Omental fat pad (tissue), 4 donors: ENCODE results near the gene SYNE2. TPM values are rescaled to one million over a fixed set of nuclear protein-coding genes. Genes with fewer than 3 reads are reported as not detected.

Experiments
- ATAC-seq: fragments of 150-250 bp; one replicate; pipeline ENCODE4 v1.9.1; 2016; ENCODE audit warnings: mild to moderate bottlenecking, moderate library complexity; ENCODE audit not compliant: low FRiP score
- DNase-seq: peaks from one replicate; pipeline ENCODE4 v3.0.0-alpha.2; 2019; ENCODE audit warnings: low spot score
- total RNA-seq, 4 donors: library from RNA; depleted of rRNA; stranded (reverse); fragments of >200 nt; gene quantifications; one replicate each; pipeline ENCODE4 v1.1.0, GENCODE V29; 2016
- TF ChIP-seq, protein P1 (sequence below), 3 donors: fragments of 450-650 bp; IDR thresholded peaks; one replicate each; pipeline ENCODE4 v1.5.1; 2016 to 2017; ENCODE audit warnings: antibody characterized with exemption in 3 of 3, mild to moderate bottlenecking in 3 of 3, moderate library complexity in 2 of 3

SYNE2 gene
- total RNA-seq, 4 donors from 2014 or later: 162 to 274 (median 207) TPM

DNA sequence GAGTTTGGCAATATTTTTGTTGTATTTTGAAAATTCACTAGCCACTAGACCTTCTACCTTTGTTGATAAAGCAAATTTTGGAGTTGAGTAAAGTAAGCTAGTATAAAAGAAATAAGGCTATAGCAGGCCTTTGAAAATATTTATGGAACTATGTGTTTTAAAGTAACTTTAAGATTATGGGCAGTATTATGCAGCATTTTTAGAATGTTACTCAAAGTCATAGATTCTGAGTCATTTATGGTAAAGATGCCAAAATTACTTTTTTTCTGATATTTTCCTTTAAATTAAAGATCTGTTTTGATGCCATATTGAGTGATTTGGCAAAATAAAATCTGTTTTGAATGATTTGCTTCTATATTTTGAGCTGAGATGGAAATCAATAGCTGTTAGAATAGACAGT, 57.2 kb downstream of the SYNE2 start:
- TF ChIP-seq, protein P1, sequence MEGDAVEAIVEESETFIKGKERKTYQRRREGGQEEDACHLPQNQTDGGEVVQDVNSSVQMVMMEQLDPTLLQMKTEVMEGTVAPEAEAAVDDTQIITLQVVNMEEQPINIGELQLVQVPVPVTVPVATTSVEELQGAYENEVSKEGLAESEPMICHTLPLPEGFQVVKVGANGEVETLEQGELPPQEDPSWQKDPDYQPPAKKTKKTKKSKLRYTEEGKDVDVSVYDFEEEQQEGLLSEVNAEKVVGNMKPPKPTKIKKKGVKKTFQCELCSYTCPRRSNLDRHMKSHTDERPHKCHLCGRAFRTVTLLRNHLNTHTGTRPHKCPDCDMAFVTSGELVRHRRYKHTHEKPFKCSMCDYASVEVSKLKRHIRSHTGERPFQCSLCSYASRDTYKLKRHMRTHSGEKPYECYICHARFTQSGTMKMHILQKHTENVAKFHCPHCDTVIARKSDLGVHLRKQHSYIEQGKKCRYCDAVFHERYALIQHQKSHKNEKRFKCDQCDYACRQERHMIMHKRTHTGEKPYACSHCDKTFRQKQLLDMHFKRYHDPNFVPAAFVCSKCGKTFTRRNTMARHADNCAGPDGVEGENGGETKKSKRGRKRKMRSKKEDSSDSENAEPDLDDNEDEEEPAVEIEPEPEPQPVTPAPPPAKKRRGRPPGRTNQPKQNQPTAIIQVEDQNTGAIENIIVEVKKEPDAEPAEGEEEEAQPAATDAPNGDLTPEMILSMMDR (IDR thresholded peaks at IDR 0.05): no peak
- DNase-seq (no peak), ATAC-seq (no peak)

DNA sequence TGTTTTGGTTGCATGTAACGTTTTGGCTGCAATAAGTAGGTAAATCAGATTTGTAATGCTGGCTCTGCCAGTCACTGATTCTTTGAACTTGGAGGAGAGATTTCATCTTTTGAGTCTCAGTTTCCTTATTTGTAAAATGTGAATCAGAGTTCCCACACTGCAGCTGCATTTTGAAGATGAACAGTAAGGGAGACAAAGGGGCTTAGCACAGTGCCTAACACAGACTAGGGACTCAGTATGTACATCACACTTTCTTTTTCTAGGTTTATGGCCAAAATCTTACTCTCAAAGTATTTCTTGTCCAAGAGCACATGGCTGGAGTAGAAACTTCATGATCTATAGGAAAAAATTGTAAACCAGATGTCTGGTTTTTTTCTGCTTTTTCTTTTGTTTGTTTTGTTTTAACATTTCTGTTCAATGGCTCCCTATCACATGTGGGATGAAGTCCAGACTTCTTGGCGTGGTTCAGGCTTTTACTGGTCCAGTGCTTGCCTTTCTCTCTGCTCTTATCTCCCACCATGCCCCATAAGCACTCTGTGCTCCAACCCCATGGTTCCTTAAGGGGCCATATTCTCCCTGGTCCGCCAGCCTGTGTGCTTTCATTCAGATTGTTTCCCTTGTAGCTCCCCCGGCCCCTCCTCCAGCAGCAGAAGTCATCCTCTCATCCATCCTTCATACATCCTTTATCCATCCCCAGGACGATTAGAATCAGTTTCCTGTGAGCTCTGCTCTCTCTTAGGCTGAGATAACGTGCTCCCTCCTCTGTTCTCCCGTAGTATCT, 58.0 kb downstream of the SYNE2 start:
- DNase-seq: no peak
- TF ChIP-seq, protein P1 (IDR thresholded peaks at IDR 0.05): no peak

DNA sequence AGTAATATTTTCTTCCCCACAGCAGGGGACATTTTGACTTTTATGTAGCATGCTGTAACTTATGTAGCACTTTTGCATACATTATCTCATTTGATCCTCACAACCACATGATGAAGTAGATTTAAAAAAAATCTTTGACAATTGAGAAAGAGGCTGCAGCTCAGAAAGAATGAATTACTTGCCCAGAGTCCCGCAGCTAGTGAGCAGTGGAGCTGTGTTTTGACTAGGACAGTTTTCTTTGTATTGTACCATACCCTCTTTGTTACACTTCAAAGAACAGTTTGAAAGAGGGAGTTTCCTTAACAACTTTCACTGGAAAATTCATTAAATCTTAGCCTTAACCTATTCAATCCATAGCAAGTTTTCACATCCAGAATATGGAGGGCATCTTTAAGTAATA, 58.6 kb downstream of the SYNE2 start:
- TF ChIP-seq, protein P1 (IDR thresholded peaks at IDR 0.05): no peak
- DNase-seq: no peak
- no peak for ATAC-seq

More for the DNA sequence above, 58.0 kb downstream of the SYNE2 start:
- no peak for ATAC-seq

DNA sequence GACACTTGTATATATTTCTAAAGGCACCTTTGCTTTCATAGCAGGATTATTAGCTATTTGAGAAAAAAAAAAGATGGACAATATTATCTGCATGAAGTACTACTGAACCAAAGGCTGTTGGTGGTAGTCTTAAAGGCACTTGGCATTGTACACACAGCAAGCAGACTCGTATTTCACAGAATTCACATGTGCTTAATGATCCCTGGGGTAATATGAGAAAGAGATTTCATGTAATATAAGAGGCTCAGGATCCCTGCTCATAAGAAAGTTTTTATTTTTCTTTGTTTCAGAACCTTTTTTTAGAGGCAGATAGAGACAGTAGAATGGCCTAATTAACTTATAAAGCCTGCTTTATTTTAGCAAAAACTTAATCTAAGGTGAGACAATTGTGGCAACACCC, 59.5 kb downstream of the SYNE2 start:
- TF ChIP-seq, protein P1 (IDR thresholded peaks at IDR 0.05): no peak
- no peak for DNase-seq
- no peak for ATAC-seq

DNA sequence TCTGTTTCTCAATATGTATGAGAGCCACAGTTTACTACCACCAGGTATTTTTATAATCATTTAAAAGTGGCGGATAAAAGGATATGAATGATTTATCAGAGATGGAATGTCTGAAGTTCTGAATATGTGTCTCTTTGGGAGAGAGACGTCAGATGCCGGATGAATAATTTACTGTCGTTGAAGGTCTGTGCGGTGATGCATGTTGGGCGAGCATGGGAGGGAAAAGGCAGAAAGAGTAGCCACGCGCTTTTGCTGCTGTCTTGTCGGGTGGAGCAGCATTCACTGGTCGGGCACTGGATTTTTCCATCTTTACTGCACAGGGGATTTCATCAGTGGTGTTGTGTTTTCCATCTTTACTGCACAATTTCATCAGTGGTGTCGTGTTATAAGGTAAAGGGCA, 65.6 kb downstream of the SYNE2 start:
- no peak for DNase-seq

DNA sequence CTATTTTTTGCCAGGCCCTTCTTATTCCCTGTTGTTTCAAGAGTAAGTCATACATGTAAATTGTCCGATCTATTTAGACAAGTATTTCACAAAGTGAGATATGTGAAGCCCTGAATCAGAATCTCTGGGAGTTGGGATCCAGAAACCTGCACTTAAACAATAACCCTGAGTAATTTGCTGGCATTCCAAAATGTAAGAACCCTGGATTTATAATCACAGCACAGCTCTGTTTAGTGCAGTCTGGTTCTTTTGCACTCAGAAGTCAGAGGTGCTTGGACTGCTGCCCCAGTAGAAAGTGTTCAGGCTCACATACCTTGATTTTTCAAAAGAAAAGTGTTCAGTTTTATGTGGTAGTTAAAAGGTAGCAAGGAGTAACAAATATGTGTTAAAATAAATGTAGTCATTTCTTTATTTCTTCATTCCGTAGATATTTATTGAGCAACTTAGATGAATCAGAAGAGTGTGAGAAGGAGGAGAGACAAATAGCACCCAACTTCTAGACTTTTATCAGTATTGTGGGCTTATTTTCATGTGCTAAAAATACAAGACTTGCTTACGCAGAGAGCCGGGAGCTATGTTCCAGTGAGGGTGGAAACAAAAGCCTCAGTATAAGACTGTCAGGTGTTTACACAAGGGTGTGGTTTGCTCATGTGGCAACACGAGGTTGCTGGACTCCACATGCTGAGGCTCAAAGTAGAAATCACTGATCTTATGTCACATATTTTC, 70.1 kb downstream of the SYNE2 start:
- DNase-seq: no peak
- peak; percentile 88 for ATAC-seq
- TF ChIP-seq, protein P1 (IDR thresholded peaks at IDR 0.05): no peak

More for the DNA sequence above, 65.6 kb downstream of the SYNE2 start:
- no peak for ATAC-seq
- TF ChIP-seq, protein P1 (IDR thresholded peaks at IDR 0.05): no peak

DNA sequence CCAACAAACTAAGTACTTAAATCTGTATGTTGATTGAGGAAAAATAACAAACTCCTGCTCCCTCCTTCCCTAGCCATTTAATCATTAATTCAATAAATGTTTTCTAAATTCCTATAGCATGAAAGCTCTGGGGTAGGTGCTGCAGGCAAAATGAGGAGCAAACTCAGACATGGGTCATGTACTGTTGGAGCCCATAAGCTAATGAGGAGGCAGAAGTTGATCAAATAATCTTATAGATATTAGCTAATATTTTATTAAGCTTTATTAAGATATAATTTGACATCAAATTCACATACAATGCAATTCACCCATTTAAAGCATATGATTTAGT, 70.6 kb downstream of the SYNE2 start:
- ATAC-seq: no peak
- TF ChIP-seq, protein P1 (IDR thresholded peaks at IDR 0.05): no peak

More for the DNA sequence above, 70.6 kb downstream of the SYNE2 start:
- DNase-seq: no peak
